ENCODE data around the gene DEF6. TPM values are rescaled to one million over a fixed set of nuclear protein-coding genes. Genes with fewer than 3 reads are reported as not detected.

The DEF6 gene
- total RNA-seq, 1 donor from 2014 or later = 2.2 TPM

DNA sequence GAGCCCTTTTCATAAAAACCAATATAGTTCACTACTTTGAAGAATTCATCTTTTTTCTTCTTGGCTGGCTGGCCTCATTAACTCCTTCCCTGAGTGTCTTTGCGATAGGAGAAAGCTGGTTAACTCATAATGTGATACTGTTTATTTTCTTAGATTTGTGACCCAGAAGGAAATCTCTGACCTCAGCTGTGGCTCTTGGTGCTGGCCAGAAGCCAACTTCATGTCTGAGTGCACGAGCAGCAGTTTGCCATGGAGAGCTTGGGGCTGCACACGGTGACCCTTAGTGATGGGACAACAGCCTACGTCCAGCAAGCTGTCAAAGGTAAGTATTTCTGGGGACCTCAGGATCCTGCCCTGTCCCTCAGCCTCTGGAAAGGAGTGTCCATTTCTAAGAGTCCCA, 16.7 kb upstream of the DEF6 start:
- Mint-ChIP-seq H3K4me3 (ENCODE audit: unreplicated experiment) (no peak overlapping the region), H3K27me3 (ENCODE audit: low read depth, unreplicated experiment) (no peaks in the 10 kb centered on the region), H3K36me3 (ENCODE audit: low read depth, unreplicated experiment) (peaks cover 15% of the 10 kb centered on the region), H3K4me1 (ENCODE audit: low read depth, unreplicated experiment) (peaks cover 5% of the 10 kb centered on the region), H3K27ac (ENCODE audit: unreplicated experiment) (no peak overlapping the region), H3K9me3 (ENCODE audit: unreplicated experiment) (no peaks in the 10 kb centered on the region)
- Histone ChIP-seq H3K27ac (ENCODE audit: low read depth, low read length) (no peak overlapping the region), H3K36me3 (ENCODE audit: insufficient read depth, low read length) (peaks cover 14% of the 10 kb centered on the region), H3K4me2 (ENCODE audit: low read length) (no peak overlapping the region), H3K9me3 (ENCODE audit: insufficient read depth, low read depth, low read length) (no peaks in the 10 kb centered on the region), H3K9ac (ENCODE audit: low read length) (no peak overlapping the region), H3K27me3 (ENCODE audit: insufficient read depth, low read length) (no peaks in the 10 kb centered on the region), H3K4me3 (ENCODE audit: insufficient read depth, low read depth, low read length) (no peak overlapping the region), H4K20me1 (ENCODE audit: insufficient read depth, low read length) (peaks cover 6% of the 10 kb centered on the region), H3K79me2 (ENCODE audit: insufficient read depth, low read length) (no peaks in the 10 kb centered on the region), H3K4me1 (ENCODE audit: insufficient read depth, low read length) (peaks cover 4% of the 10 kb centered on the region), H2AFZ (ENCODE audit: low read depth, low read length) (no peak overlapping the region)
- no peak for DNase-seq (ENCODE audit: low read depth)
- TF ChIP-seq CTCF (IDR thresholded peaks at IDR 0.05; ENCODE audit: insufficient read depth, low read depth, low read length) (no peak), EZH2 (IDR thresholded peaks at IDR 0.05; ENCODE audit: insufficient read depth, low read length) (no peak)
- no peak for FAIRE-seq

DNA sequence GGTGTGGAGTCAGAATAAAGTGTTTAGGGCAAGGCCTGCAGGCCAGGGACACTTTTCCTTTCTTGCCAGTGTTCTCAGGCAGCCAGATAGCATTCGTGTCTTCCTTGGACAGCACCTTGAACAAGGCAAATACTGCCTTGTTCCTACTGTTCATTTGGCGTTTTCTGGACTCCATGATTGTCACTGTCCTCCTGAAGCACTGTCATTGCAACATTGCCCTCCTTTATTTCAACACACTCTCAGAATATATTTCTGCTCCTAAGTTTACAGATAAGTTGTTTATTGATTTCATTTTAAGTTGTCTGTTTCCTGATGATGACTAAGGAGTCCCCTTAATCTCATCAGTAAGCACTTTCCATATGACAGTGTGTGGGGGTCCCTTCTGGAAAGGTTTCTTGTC, 15.1 kb upstream of the DEF6 start:
- Histone ChIP-seq H3K4me2 (ENCODE audit: low read length) (no peak overlapping the region), H4K20me1 (ENCODE audit: insufficient read depth, low read length) (peaks cover 3% of the 10 kb centered on the region), H3K9ac (ENCODE audit: low read length) (no peak overlapping the region), H3K4me1 (ENCODE audit: insufficient read depth, low read length) (peaks cover 4% of the 10 kb centered on the region), H3K36me3 (ENCODE audit: insufficient read depth, low read length) (peaks cover 21% of the 10 kb centered on the region), H3K4me3 (ENCODE audit: insufficient read depth, low read depth, low read length) (no peak overlapping the region), H3K9me3 (ENCODE audit: insufficient read depth, low read depth, low read length) (no peaks in the 10 kb centered on the region), H3K27me3 (ENCODE audit: insufficient read depth, low read length) (no peaks in the 10 kb centered on the region), H2AFZ (ENCODE audit: low read depth, low read length) (no peak overlapping the region), H3K27ac (ENCODE audit: low read depth, low read length) (no peak overlapping the region), H3K79me2 (ENCODE audit: insufficient read depth, low read length) (no peaks in the 10 kb centered on the region)
- Mint-ChIP-seq H3K36me3 (ENCODE audit: low read depth, unreplicated experiment) (peaks cover 24% of the 10 kb centered on the region), H3K27me3 (ENCODE audit: low read depth, unreplicated experiment) (no peaks in the 10 kb centered on the region), H3K4me1 (ENCODE audit: low read depth, unreplicated experiment) (peaks cover 5% of the 10 kb centered on the region), H3K9me3 (ENCODE audit: unreplicated experiment) (no peaks in the 10 kb centered on the region), H3K27ac (ENCODE audit: unreplicated experiment) (no peak overlapping the region), H3K4me3 (ENCODE audit: unreplicated experiment) (no peak overlapping the region)
- no peak for FAIRE-seq
- TF ChIP-seq EZH2 (IDR thresholded peaks at IDR 0.05; ENCODE audit: insufficient read depth, low read length) (no peak), CTCF (IDR thresholded peaks at IDR 0.05; ENCODE audit: insufficient read depth, low read depth, low read length) (no peak)
- DNase-seq (ENCODE audit: low read depth) = no peak

GRCh38 chr6:35283361-35283760, 14.3 kb upstream of the DEF6 start:
- TF ChIP-seq CTCF (IDR thresholded peaks at IDR 0.05; ENCODE audit: insufficient read depth, low read depth, low read length) (no peak), EZH2 (IDR thresholded peaks at IDR 0.05; ENCODE audit: insufficient read depth, low read length) (no peak)
- no peak for FAIRE-seq

More at GRCh38 chr6:35283361-35283760, 14.3 kb upstream of the DEF6 start:
- no peak overlapping the region for H2AFZ ChIP-seq (ENCODE audit: low read depth, low read length)
- no peaks in the 10 kb centered on the region for H3K27me3 Mint-ChIP-seq (ENCODE audit: low read depth, unreplicated experiment)
- H3K27ac Mint-ChIP-seq (ENCODE audit: unreplicated experiment) = no peak overlapping the region
- H3K4me2 ChIP-seq (ENCODE audit: low read length) = no peak overlapping the region
- H3K9me3 ChIP-seq (ENCODE audit: insufficient read depth, low read depth, low read length) = no peaks in the 10 kb centered on the region
- H3K4me1 ChIP-seq (ENCODE audit: insufficient read depth, low read length) = peaks cover 8% of the 10 kb centered on the region
- H3K4me3 Mint-ChIP-seq (ENCODE audit: unreplicated experiment) = no peak overlapping the region
- H3K4me3 ChIP-seq (ENCODE audit: insufficient read depth, low read depth, low read length) = no peak overlapping the region
- peaks cover 25% of the 10 kb centered on the region for H3K36me3 Mint-ChIP-seq (ENCODE audit: low read depth, unreplicated experiment)
- DNase-seq (ENCODE audit: low read depth) = no peak
- H3K4me1 Mint-ChIP-seq (ENCODE audit: low read depth, unreplicated experiment) = peaks cover 5% of the 10 kb centered on the region
- H3K9me3 Mint-ChIP-seq (ENCODE audit: unreplicated experiment) = no peaks in the 10 kb centered on the region
- H3K79me2 ChIP-seq (ENCODE audit: insufficient read depth, low read length) = no peaks in the 10 kb centered on the region
- H3K36me3 ChIP-seq (ENCODE audit: insufficient read depth, low read length) = peaks cover 21% of the 10 kb centered on the region
- no peak overlapping the region for H3K9ac ChIP-seq (ENCODE audit: low read length)
- H3K27ac ChIP-seq (ENCODE audit: low read depth, low read length) = no peak overlapping the region
- H3K27me3 ChIP-seq (ENCODE audit: insufficient read depth, low read length) = no peaks in the 10 kb centered on the region
- H4K20me1 ChIP-seq (ENCODE audit: insufficient read depth, low read length) = peaks cover 3% of the 10 kb centered on the region
